Esophagus (tissue), 2 donors: ENCODE measurements around the gene ISCA2. TPM values are rescaled to one million over a fixed set of nuclear protein-coding genes. Genes with fewer than 3 reads are reported as not detected.

ENCODE experiments used
- H3K27ac ChIP-seq, 2 donors: one replicate each; pipeline ENCODE4 v1.5.1; 2013; ENCODE audit warnings: low read depth in 2 of 2, mild to moderate bottlenecking in 2 of 2, inconsistent platforms in 1 of 2, low read length in 1 of 2, moderate library complexity in 1 of 2
- H3K27me3 ChIP-seq, 2 donors: one replicate each; pipeline ENCODE4 v1.6.1; 2013; ENCODE audit warnings: low read length in 2 of 2, control low read depth in 1 of 2, mild to moderate bottlenecking in 1 of 2; ENCODE audit not compliant: insufficient read depth in 2 of 2, control insufficient read depth in 1 of 2
- H3K36me3 ChIP-seq, 2 donors: one replicate each; pipeline ENCODE4 v1.6.1; 2013; ENCODE audit warnings: low read length in 1 of 2; ENCODE audit not compliant: control insufficient read depth in 2 of 2, insufficient read depth in 2 of 2
- H3K4me1 ChIP-seq, 2 donors: one replicate each; pipeline ENCODE4 v1.6.1; 2013; ENCODE audit warnings: low read length in 1 of 2; ENCODE audit not compliant: control insufficient read depth in 2 of 2, insufficient read depth in 2 of 2
- H3K4me3 ChIP-seq, 2 donors: one replicate each; pipeline ENCODE4 v1.5.1; 2013; ENCODE audit warnings: low read length in 2 of 2, mild to moderate bottlenecking in 2 of 2, low read depth in 1 of 2, moderate library complexity in 1 of 2
- H3K9me3 ChIP-seq, 2 donors: one replicate each; pipeline ENCODE4 v1.6.1; 2013; ENCODE audit warnings: mild to moderate bottlenecking in 2 of 2, low read depth in 1 of 2, low read length in 1 of 2, moderate library complexity in 1 of 2; ENCODE audit not compliant: control insufficient read depth in 2 of 2, insufficient read depth in 1 of 2
- WGBS, 2 donors: extraction: QIAGEN DNeasy Blood & Tissue Kit; methylation state at CpG; one replicate each; pipeline ENCODE4 v1.1.7; 2013; 5-methylcytosine and 5-hydroxymethylcytosine counted together
- polyA plus RNA-seq, 2 donors: library from polyadenylated mRNA; stranded (reverse); fragments of 200-250 nt; gene quantifications; one replicate each; pipeline ENCODE4 v1.2.3, GENCODE V29; 2013
- donor health status: healthy with polysubstance abuse.
- donor health status: Bipolar disorder and iron deficiency.

Gene ISCA2
- polyA plus RNA-seq, 2 donors, result 10.9 to 15.3 TPM

- Histone ChIP-seq H3K9me3 (no peaks in the 10 kb centered on the region), H3K4me3 (no peak overlapping the region), H3K4me1 (peaks cover 0 to 8% of the 10 kb centered on the region in 2 donors), H3K27ac (no peak overlapping the region), H3K36me3 (peaks cover 0 to 7% of the 10 kb centered on the region in 2 donors), H3K27me3 (no peaks in the 10 kb centered on the region)
- 74 to 75% methylated on average over 4 of the region's 4 CpGs for whole genome bisulfite sequencing, 2 donors
Observed at GRCh38 chr14:74545386-74545785, 51.8 kb downstream of the ISCA2 start.

DNA sequence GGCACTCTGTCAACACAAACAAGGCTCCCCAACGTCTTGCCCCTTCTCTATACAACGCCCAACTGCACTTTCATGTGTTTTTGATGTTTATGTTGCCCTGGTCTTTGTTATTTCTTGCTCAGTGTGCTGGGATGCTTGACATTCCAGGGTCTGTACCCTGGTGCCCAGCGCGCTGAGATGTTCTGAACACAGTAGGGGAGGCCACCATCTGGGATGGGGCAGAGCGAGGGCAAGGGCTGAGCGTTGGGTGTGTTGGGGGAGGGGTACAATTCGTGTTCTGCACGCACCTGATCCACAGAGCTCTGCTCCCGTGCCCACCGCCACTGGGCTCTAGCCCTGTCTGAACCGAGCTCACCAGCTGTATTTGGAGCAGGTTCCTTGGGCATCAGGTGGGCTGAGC, 52.9 kb downstream of the ISCA2 start:
- Histone ChIP-seq H3K4me3 (no peak overlapping the region), H3K4me1 (peaks cover 0 to 8% of the 10 kb centered on the region in 2 donors), H3K27ac (no peak overlapping the region), H3K36me3 (peaks cover 0 to 7% of the 10 kb centered on the region in 2 donors), H3K9me3 (no peaks in the 10 kb centered on the region), H3K27me3 (no peaks in the 10 kb centered on the region)
- WGBS, 2 donors, result 69 to 76% methylated on average over 11 of the region's 11 CpGs

Other genes starting within 250 kb of the ISCA2 start
- 10 to 100 TPM; 19.2 to 38.4 TPM for gene ABCD4, start 190.8 kb upstream of the ISCA2 start, polyA plus RNA-seq
- gene VRTN, start 145.3 kb upstream of the ISCA2 start, polyA plus RNA-seq, result not detected
- under 1 TPM; 0.02 to 0.04 TPM for gene SYNDIG1L, start 67.6 kb upstream of the ISCA2 start, polyA plus RNA-seq
- gene NPC2, start 460 bp upstream of the ISCA2 start, polyA plus RNA-seq, result 100 to 1,000 TPM in 1 of 2 donors, 10 to 100 TPM in 1; 98.3 to 163 TPM
- gene LTBP2, start 118.5 kb downstream of the ISCA2 start, polyA plus RNA-seq, result 1 to 10 TPM; 4.7 to 5.5 TPM
- 1 to 10 TPM; 8.0 to 9.3 TPM for gene AREL1, start 219.3 kb downstream of the ISCA2 start, polyA plus RNA-seq
- gene FCF1, start 219.4 kb downstream of the ISCA2 start, polyA plus RNA-seq, result 10 to 100 TPM in 1 of 2 donors, 1 to 10 TPM in 1; 4.4 to 19.8 TPM